ENCODE results near the gene D2HGDH.

The D2HGDH gene

DNA sequence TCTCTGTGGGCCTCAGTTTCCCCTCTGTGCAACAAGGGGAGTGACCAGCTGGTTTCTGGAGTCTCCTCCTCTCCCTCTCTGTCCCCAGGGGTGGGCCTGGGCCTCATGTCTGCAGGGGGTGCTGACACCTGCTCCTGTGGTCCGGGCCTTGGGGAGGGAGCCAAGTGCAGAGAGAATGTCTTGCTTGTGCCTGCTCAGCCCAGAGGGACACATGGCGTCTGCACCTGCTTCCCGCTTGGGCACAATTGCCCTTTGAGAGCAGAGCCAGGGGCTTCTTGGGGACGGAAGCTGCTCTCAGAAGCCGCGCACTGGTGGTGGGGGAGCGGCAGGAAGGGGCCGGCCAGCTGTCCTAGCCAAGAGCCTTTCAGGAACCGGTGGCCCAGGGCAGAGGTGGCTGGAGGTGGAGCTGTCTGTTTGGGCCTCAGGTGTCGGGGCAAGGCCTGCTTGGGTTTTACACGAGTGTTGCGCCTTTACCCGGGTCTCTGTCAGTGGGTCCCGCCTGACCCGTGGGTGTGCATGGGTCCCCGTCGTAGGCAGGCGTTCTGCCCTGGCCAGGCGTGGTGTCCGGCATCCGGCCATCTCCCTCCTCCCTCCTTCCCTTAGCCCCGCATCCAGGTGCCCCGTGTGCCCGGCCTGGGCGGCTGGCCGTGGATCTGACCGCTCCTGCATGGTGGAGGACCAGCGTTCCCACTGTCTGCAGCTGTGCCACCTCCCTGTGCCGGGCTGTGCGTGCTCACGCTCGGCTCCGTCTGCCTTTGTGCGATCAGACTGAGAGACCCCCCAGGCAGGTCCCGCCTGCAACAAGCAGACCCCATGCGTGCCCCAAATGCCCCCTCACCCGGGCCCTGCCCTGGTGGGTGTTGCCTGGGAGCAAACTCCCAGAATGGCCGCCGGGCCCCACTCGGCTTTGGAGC, 78.6 kb downstream of the D2HGDH start:
- no peak for DNase-seq (ENCODE audit: low read depth)
- TF ChIP-seq, protein P1, sequence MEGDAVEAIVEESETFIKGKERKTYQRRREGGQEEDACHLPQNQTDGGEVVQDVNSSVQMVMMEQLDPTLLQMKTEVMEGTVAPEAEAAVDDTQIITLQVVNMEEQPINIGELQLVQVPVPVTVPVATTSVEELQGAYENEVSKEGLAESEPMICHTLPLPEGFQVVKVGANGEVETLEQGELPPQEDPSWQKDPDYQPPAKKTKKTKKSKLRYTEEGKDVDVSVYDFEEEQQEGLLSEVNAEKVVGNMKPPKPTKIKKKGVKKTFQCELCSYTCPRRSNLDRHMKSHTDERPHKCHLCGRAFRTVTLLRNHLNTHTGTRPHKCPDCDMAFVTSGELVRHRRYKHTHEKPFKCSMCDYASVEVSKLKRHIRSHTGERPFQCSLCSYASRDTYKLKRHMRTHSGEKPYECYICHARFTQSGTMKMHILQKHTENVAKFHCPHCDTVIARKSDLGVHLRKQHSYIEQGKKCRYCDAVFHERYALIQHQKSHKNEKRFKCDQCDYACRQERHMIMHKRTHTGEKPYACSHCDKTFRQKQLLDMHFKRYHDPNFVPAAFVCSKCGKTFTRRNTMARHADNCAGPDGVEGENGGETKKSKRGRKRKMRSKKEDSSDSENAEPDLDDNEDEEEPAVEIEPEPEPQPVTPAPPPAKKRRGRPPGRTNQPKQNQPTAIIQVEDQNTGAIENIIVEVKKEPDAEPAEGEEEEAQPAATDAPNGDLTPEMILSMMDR (IDR thresholded peaks at IDR 0.05; ENCODE audit: low read depth, low read length, missing control alignments): no peak
- no peak overlapping the region for H3K4me3 ChIP-seq (ENCODE audit: low read depth, low read length)
- in situ Hi-C loops (cut with HindIII; ENCODE audit: low sequenced_read_pairs): no loop called here

DNA sequence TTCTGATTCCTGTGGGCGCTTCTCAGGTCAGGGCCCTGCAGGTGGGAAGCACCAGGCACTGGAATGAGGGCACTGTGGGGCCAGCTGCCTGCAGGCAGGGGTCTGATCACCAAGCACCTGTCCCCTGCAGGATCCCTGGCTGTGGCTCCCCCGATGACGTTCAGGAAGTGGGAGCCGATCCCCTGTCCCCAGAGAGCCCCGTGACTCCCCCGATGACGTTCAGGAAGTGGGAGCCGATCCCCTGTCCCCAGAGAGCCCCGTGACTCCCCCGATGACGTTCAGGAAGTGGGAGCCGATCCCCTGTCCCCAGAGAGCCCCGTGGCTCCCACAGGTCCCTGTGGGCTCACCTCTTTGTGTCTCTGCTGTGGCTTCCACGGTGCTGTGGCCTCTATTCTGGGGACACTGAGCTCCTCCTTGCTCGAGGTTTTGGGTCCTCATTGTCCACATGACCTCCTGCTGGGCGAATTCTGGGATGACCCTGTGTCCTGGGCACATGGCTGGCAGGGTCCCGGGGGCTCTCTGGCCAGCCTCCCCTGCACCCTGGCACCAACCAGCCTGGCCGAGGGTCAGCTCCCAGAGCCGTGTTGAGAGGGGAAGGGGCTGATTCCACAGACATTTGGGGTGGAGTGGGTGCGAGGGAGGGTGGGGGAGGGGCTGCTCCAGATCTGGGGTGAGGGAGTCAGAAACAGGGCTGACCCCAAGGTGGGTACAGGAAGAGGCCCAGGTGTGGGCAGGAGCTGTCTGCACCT, 79.4 kb downstream of the D2HGDH start:
- in situ Hi-C loops (cut with HindIII; ENCODE audit: low sequenced_read_pairs): no loop called here
- DNase-seq (ENCODE audit: low read depth): no peak
- no peak overlapping the region for H3K4me3 ChIP-seq (ENCODE audit: low read depth, low read length)
- TF ChIP-seq, protein P1 (IDR thresholded peaks at IDR 0.05; ENCODE audit: low read depth, low read length, missing control alignments): no peak

DNA sequence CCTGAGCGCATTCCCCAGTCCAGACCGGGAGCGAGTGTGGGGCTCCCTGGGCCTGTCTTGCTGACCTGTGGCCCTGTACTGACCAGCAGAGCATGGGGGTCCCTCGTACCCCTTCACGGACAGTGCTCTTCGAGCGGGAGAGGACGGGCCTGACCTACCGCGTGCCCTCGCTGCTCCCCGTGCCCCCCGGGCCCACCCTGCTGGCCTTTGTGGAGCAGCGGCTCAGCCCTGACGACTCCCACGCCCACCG, 79.9 kb downstream of the D2HGDH start:
- H3K4me3 ChIP-seq (ENCODE audit: low read depth, low read length): no peak overlapping the region
- no peak for DNase-seq (ENCODE audit: low read depth)
- in situ Hi-C loops (cut with HindIII; ENCODE audit: low sequenced_read_pairs): no loop called here
- TF ChIP-seq, protein P1 (IDR thresholded peaks at IDR 0.05; ENCODE audit: low read depth, low read length, missing control alignments): no peak

DNA sequence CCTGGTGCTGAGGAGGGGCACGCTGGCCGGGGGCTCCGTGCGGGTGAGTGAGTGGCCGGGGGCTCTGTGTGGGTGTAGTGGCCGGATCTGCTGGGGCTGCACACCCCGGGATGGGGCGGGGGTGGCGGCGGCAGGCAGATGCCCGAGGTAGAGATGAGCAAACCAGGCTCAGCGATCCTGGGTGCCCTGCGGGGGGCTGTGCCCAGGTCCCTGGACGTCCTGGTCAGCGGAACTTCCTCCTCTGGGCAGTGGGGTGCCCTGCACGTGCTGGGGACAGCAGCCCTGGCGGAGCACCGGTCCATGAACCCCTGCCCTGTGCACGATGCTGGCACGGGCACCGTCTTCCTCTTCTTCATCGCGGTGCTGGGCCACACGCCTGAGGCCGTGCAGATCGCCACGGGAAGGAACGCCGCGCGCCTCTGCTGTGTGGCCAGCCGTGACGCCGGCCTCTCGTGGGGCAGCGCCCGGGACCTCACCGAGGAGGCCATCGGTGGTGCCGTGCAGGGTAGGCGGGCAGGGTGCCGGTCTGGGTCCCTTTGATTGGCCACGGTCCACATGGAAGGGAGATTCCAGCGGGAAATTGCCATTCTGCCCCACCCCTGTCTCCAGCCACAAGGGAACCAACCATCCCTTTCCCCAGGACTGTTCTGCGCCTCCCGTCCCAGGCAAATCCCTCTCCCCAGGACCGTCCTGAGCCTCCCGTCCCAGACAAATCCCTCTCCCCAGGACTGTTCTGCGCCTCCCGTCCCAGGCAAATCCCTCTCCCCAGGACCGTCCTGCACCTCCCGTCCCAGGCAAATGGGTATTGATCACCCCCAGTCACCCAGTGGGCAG, 80.4 kb downstream of the D2HGDH start:
- DNase-seq (ENCODE audit: low read depth): no peak
- TF ChIP-seq, protein P1 (IDR thresholded peaks at IDR 0.05; ENCODE audit: low read depth, low read length, missing control alignments): no peak
- H3K4me3 ChIP-seq (ENCODE audit: low read depth, low read length): no peak overlapping the region
- in situ Hi-C loops (cut with HindIII; ENCODE audit: low sequenced_read_pairs): no loop called here

DNA sequence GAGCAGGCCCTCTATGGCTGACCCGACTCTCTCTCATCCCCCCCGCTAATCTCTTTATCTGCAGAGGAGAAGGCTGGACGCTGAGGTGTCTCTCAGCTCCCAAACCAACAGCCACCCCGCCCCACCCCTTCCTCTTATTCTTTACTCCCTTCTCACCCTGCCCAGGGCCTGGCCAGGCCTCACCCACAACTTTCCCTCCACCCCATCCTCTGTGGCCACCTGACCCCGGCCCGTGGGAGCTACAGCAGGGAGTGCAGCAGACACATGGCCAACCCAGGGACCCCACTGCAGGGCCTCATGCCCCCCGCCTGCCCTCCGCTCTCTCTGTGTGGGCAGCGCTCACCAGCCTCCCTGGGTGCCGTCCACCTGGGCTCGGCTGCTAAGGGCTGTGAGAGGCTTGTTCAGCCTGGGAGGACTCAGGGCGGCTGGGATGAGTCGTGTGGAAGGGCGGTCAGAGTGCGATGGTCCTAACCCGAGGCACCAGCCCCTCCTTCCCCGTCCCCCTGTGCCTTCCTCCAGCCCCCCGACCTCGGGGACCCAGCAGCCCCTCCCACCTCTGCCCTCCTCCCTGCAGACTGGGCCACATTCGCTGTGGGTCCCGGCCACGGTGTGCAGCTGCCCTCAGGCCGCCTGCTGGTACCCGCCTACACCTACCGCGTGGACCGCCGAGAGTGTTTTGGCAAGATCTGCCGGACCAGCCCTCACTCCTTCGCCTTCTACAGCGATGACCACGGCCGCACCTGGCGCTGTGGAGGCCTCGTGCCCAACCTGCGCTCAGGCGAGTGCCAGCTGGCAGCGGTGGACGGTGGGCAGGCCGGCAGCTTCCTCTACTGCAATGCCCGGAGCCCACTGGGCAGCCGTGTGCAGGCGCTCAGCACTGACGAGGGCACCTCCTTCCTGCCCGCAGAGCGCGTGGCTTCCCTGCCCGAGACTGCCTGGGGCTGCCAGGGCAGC, 81.3 kb downstream of the D2HGDH start:
- DNase-seq (ENCODE audit: low read depth): no peak
- TF ChIP-seq, protein P1 (IDR thresholded peaks at IDR 0.05; ENCODE audit: low read depth, low read length, missing control alignments): no peak
- in situ Hi-C loops (cut with HindIII; ENCODE audit: low sequenced_read_pairs): no loop called here
- no peak overlapping the region for H3K4me3 ChIP-seq (ENCODE audit: low read depth, low read length)
